ENCODE data around the gene E2F8.

Gene E2F8

DNA sequence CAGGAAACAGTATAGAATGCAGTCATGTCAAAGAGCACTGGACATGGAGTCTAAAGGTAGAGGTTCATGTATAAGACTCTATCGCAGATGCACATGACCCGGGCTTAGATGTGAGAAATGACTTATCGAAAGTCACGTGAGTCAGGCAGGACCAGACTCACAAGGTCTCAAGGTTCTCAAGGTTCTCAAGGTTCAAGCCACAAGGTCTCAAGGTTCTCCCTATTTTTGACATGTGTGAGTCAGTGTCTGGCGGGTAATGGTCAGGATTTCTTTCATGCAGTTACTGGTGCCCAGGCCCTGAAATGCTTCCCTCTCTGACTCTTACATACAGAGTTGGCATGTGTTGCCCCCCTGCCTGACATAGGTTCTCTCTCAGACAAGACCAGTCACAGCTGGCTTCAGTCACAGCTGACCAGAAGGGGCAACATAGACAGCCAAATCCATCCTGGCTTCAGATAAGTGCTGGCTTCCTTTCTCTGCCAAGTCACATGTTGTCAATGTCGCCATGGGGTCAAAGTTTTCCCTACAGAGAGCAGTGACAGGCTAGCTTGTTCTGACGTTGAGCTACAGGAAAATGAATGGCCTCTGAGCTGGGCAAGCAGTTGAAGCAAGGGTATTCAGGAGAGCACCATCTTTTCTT, 49.1 kb downstream of the E2F8 start:
- TF ChIP-seq, protein P1, sequence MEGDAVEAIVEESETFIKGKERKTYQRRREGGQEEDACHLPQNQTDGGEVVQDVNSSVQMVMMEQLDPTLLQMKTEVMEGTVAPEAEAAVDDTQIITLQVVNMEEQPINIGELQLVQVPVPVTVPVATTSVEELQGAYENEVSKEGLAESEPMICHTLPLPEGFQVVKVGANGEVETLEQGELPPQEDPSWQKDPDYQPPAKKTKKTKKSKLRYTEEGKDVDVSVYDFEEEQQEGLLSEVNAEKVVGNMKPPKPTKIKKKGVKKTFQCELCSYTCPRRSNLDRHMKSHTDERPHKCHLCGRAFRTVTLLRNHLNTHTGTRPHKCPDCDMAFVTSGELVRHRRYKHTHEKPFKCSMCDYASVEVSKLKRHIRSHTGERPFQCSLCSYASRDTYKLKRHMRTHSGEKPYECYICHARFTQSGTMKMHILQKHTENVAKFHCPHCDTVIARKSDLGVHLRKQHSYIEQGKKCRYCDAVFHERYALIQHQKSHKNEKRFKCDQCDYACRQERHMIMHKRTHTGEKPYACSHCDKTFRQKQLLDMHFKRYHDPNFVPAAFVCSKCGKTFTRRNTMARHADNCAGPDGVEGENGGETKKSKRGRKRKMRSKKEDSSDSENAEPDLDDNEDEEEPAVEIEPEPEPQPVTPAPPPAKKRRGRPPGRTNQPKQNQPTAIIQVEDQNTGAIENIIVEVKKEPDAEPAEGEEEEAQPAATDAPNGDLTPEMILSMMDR (IDR thresholded peaks at IDR 0.05; ENCODE audit: insufficient read depth, low read length, missing control alignments), result no peak
- ChIA-PET CTCF (no interaction called here), POLR2A (no interaction called here)
- no peak overlapping the region for H3K4me3 ChIP-seq (ENCODE audit: low read depth, low read length)
- DNase-seq (ENCODE audit: low read depth, low spot score), result no peak

DNA sequence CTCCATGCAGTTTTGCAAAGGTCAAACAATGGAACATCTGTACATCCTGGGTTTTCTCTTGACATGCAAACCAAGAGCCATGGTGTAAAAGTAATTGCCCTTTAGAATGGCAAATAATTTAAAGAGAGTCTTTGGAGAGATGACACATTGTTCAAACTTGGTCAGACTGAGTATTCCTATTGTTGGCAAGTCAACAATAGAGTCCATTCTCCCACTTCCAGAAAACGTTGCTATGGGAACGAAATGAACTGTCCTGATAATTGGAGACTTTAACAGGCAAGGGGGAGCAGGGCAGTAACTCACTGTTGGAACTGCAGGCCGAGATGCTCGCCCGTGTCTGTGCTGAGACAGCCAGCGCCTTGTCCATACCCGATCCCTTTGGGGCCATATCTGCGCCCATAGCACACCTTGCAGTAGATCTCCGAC, 52.9 kb downstream of the E2F8 start:
- no peak overlapping the region for H3K4me3 ChIP-seq (ENCODE audit: low read depth, low read length)
- ChIA-PET CTCF (no interaction called here), POLR2A (no interaction called here)
- TF ChIP-seq, protein P1 (IDR thresholded peaks at IDR 0.05; ENCODE audit: insufficient read depth, low read length, missing control alignments), result no peak
- DNase-seq (ENCODE audit: low read depth, low spot score), result no peak

DNA sequence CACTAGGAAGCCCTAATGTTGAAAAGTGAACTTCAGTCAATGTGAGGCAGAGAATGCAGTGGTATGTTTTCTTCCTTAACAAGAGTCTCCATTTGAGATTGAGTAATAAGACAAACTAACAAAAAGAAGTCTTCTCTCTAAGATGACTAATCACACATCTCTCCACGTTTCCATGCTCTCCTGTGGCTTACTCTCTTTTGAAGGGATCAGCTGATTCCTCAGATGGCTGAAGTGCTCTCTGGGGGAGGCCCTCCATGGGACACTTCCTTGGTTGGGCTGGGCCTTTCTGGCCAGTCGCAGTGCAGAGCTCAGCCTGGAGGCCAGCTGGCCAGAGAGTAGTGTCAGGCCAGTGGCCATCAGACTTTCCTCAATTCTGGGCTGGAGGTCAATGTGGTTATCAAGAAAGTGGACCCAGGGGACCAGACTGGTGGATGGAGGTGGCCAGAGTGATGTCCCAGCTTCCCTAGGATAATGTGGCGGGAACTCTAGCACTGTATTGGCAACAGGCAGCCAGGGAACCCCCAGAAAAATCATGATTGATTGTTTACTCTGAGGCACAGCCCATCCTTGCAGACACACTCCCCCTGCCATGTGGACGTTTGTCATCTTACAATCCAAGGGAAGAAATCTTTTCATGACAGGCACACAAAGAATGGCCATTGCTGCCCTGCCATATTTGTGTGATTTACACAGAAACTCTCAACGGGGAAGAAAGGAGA, 53.5 kb downstream of the E2F8 start:
- peak; percentile 9 for DNase-seq (ENCODE audit: low read depth, low spot score)
- no peak overlapping the region for H3K4me3 ChIP-seq (ENCODE audit: low read depth, low read length)
- TF ChIP-seq, protein P1 (IDR thresholded peaks at IDR 0.05; ENCODE audit: insufficient read depth, low read length, missing control alignments), result no peak
- POLR2A ChIA-PET, result no interaction called here
- CTCF ChIA-PET, result interaction anchor here (1.6 kb wide), 1 partner anchor 116 kb away, joined by 5 read pairs; no protein-coding TSS in a partner anchor

DNA sequence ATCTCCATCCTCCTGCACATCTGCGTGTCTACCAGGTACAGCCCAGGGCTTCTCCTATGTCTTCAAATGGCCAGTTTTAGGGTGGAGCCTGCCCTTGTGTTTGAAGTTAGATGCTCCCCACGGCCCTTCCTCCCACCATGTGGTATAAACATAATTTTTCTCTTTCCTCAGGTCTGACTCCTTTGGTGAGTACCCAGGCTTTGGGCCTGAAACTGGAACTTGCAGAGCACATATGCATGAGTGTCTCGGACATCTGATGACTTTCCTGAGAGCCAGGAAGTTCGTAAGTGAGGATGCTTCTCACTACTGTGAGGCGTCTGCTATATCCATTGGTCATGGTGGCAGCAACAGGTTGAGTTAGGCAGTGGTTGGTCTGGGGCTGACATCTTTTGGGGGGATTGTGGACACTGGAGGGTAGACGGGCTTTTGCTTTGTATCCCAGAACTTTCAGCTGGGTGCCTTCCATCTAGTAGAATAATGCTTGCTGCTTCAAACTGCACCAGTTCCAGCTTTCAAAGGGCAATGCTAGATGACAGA, 55.2 kb downstream of the E2F8 start:
- ChIA-PET CTCF (no interaction called here), POLR2A (no interaction called here)
- TF ChIP-seq, protein P1 (IDR thresholded peaks at IDR 0.05; ENCODE audit: insufficient read depth, low read length, missing control alignments), result no peak
- no peak for DNase-seq (ENCODE audit: low read depth, low spot score)
- no peak overlapping the region for H3K4me3 ChIP-seq (ENCODE audit: low read depth, low read length)

DNA sequence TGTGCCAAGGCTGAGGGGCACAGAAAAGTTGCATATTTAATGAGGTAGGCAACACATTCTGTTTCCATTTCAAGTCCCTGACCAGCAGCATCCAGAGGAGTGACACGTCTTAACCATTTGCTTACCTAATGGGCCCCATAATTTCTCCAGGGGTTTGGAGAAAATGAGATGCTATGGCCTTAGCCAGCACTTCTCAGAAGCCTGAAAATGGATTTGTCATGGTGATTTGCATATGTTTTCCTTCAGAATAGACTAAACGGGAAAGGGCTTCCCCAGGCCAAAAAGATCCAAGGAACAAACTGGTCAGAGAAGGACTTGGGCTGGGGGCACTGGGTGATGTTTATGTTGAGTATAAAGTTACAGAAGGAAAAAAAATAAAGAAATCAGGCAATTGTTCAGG, 55.7 kb downstream of the E2F8 start:
- TF ChIP-seq, protein P1 (IDR thresholded peaks at IDR 0.05; ENCODE audit: insufficient read depth, low read length, missing control alignments), result no peak
- DNase-seq (ENCODE audit: low read depth, low spot score), result no peak
- no peak overlapping the region for H3K4me3 ChIP-seq (ENCODE audit: low read depth, low read length)
- POLR2A ChIA-PET, result no interaction called here
- CTCF ChIA-PET, result no interaction called here

DNA sequence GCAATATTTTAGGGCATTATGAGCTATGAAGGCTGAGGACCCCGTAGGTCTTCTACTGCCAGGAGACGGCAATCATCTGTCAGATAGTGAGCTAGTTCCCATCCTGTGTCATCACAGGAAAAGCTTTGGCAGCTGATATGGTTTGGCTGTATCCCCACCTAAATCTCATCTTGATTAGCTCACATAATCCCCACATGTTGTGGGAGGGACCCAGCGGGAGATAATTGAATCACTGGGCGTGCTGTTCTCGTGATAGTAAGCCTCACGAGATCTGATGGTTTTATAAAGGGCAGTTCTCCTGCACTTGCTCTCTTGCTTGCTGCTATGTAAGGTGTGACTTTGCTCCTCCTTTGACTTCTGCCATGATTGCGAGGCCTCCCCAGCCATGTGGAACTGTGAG, 57.1 kb downstream of the E2F8 start:
- DNase-seq (ENCODE audit: low read depth, low spot score), result no peak
- TF ChIP-seq, protein P1 (IDR thresholded peaks at IDR 0.05; ENCODE audit: insufficient read depth, low read length, missing control alignments), result no peak
- CTCF ChIA-PET, result interaction anchor here (0.8 to 1.3 kb wide), 3 partner anchors 20 to 107 kb away, joined by 3 to 4 read pairs (median 3); no protein-coding TSS in a partner anchor
- POLR2A ChIA-PET, result no interaction called here
- H3K4me3 ChIP-seq (ENCODE audit: low read depth, low read length), result no peak overlapping the region

All from AG04449 (cell line).